HG03280 (cell line): ENCODE measurements around the gene KRIT1.
A peak's percentile ranks its signal among the peaks of the same experiment; 100 is the strongest.
"Not testable (repeated sequence)": the region's sequence is repeated elsewhere in the genome, so short reads cannot be mapped to it uniquely, and the experiment has no call there.

Source experiments
- ATAC-seq: cut with Tn5 transposase; IDR thresholded peaks from one replicate; pipeline ENCODE4 v1.9.1; 2021; ENCODE audit warnings: mild to moderate bottlenecking, moderate library complexity; ENCODE audit not compliant: unreplicated experiment

KRIT1 gene

DNA sequence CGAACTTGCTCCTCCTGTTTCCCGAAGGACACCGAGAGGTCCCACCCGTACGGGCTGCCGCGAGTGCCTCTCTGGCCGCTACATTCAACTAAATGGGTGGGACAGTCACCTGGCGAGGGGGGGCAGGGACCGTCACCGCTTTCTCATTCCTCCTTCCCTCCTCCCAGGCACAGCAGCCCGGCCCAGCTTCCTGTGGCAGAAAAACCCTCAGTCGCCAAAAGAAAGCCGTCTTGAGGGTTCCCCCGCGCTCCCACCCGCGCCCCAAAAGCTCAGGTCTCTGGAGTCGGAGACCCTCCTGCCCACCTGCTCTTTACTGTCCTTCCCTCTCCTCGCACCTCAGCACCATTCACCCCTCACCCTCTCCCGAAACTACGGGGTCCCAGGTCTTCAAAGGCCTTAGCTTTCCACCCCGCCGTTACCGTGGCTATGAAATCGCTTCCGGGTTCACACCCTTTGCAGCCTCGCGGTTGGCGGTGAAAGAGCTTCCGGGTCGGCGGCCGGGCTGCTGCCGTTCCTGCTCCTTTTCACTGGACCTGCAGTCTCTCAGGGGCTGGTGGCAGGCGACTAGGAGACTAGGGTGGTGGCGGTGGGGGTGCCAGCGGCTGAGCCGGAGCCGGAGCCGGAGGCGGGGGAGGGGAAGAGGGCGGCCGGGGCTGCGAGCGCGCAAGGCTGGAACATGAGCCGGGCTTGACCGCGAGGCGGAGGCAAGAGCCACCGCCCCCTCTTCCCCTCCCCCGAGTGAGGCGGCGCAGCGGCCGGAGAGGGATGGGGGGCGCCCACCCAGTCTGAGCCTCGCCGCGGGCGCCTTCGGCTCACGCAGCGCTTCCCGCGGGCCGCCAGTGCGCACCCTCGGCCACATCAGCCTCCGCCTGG, at the start of gene KRIT1, which contains the start of gene ANKIB1:
Gene KRIT1 (minus strand): TSS at position 428 of the 873 bp plus-strand sequence. CDS start 3,779 bp downstream, outside the sequence.
Gene ANKIB1 (plus strand): TSS at position 488 of the 873 bp plus-strand sequence. CDS start 49,005 bp downstream, outside the sequence.
- ATAC-seq: peak; percentile 80

DNA sequence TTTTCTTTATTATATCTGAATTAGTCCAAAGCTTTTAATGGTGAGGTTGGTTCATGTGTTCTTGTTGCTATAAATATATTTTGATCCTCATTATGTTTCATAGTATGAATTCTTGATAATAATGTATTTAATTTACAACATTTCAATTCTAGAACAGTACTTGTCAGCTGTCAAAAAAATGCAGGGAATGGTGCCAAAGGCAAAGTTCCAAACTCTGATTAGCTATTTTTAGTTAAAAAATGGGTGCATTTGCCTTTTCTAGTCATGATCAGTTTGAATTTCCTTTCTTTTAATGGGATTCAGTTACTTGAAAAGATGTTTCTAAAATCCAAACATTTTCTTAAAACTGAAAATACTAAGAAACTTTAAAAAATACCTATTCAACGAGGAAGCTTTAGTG, 49.7 kb upstream of the KRIT1 start:
- no peak for ATAC-seq

DNA sequence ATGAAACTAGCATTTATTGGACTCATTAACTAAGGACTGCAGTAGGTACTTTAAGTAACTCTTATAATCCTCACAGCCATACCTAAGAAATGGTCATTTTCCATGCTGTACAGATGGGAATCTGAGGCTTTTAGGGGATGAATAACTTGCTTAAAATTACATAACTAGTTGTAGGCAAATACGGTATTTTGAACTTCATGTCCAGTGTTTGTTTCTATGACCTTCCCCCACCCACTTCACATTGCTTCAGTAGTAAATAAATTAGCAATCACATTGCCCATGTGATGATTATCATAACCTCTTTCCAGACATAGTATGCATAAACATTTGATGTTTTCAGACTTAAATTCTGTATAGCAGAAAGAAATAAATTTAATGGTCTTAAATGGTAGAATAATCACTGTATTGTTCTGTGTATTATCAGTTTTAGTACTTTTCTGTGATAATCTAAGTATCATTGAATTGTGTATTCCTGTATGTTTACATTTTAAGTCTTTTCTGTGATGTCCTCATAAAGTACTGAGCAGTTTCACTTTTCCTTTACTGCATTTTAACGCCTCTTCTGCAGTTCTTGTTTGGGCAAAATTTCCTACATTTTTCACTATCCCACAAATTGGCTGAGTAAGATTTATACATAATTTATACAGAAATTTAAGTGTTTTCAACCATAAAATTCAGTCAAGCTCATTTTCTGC, 48.3 kb upstream of the KRIT1 start:
- ATAC-seq: no peak

DNA sequence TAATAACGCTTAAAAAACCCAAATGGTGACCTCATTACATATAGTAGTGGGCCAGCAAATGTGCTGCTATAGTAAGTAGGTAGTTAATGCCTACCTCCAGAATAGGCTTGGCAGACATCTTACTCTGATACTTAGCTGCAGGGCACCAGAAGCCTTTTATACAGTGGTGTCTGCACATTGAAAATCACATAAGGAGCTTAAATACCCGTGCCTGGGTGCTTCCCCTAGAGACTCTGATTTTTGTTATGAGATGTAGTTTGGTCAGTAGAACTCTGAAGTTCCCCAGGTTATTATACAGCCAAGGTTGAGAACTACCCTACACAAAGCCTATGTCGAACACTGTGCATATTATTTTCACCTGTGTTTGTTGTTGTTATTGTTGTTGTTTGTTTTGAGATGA, 47.3 kb upstream of the KRIT1 start:
- ATAC-seq: no peak

DNA sequence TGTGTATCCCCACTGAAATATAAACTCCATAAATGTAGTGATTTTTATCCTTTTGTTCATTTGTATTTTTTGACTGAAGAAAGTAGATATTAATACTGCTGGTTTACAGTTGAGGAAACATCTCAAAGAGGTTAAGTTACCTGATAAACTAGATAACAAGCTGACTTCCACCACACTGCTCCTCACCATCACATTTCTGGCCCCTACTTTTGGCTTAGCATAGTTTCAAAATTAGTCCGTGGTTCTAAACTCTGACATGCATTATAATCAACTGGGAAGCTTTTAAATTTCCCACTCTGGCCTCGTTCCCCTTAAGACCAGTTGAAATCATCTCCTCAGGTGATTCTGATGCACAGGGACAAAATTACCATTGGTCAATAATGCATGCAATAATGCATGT, 43.6 kb upstream of the KRIT1 start:
- ATAC-seq: no peak

DNA sequence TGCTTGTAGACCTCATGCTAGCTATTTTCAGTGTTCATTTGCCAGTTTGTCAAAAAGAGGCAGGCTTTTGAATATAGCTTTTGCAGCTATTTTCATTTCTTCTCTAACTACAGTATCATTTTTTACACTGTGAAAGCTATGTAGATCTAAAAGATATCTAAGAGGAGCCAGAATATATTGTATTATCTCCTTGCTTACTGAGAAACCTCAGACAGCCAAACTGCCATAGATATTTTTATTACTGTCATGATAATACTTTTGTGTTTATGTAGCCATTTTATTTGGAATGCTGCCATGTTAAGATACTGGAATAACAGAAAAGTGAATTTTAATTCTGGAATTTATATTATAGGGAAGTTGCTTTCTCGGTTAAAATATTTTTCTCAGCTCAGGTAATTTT, 37.2 kb upstream of the KRIT1 start:
- no peak for ATAC-seq

DNA sequence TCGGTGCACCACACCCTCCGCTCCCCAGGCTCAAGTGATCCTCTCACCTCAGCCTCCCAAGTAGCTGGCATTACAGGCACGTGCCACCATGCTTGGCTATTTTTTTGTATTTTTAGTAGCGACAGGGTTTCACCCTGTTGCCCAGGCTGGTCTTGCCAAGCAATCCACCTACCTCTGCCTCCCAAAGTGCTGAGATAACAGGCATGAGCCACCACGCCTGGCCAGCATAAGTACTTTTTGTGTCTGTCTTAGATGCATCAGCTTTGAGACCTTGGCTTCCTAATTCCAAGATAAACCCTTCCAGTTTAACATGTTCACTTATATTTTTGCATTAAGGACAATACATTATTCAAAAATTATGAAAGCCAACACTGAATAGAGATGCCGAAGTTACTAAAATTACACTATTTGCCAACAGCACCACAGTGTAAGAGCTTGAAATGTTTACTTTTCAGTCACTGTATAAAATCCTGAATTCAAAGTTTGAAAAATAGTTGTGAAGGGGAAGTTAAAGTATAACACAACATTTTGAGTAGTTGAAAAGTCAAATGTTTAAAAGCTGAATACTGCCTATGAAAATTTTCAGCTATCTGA, 36.6 kb upstream of the KRIT1 start:
- ATAC-seq: no peak

DNA sequence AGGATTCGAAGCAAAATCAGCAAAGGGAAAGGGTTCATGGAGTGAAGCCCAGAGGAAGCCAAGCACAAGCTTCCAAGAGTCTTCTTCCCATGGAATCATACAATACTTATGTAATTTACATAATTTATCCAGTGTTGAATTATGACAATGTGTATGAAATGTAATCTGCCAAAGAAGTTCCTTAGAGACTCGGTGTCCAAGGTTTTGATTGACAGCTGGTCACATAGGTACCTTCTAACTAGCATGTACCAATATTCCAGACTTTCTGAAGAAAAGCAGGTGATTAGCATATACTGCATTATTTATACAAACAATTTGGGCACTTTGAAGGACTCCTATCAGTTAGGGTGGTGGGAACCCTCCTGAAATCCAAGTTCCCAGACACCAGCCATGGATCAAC, 35.3 kb upstream of the KRIT1 start:
- ATAC-seq: no peak

DNA sequence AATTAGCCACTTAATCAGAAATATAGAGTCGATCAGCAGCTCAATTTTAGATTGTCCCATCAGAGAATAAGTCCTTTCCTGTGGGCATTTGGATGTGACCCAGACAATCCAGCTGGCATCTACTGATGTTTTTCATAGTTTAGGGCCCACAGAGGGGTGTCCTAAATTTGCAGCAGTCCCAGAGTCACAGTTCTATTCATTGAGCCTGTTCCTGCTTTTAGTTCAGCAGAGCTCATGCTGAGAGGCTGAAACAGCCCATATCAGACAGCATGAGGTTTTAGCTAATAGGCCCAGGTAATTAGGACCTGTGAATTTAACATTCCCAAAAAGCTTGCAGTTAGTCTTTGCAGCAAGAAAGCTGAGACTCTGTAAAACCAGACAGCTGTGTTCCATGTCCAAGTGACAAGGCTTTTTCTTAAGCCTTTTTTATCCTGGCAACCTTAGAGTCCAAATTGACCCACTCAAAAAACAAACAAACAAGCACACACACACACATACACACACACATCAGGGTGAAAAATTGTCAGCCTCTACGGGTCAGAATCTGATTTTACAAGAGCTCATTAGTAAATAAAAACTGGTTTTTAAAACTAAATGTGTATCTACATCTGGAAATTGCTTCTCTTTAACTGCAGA, 33.8 kb upstream of the KRIT1 start:
- ATAC-seq: no peak

DNA sequence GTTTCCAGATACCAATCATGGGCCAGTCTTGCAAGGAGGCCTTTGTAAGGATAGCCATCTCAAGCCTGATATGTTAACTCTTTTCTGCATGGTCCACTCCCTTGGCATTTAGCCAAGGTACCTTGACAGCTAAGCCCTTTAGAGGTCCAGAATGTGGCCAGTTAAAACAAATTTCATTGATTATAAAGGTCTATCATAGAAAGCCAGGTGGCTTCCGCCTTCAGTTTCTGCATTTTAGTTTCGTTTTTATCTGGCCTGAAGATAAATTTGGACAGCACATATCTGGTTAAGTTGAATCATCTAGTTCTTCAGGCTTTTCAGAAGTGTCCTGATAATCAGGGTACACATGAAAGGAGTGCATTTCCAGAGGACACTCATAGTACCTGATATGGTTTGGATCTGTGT, 30.7 kb upstream of the KRIT1 start:
- peak; percentile 72 for ATAC-seq

DNA sequence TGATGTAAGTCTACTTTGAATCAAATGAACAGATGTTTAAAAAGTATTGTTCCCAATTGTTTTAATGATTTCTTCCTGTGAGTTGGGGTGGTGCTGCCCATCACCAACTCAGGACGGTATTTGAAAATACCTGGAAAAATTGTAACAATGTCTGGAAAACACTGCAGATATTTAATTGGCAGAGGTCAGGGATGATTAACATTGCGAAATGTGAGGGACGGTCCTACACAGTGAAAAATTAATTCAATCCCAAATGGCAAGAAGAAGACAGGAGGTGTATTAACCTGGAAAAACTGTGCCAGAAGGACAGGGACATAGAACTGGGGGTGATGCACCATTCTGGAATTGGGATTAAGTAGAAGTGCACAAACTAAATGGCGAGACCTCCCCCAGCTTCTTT, 29.6 kb upstream of the KRIT1 start:
- ATAC-seq: no peak

DNA sequence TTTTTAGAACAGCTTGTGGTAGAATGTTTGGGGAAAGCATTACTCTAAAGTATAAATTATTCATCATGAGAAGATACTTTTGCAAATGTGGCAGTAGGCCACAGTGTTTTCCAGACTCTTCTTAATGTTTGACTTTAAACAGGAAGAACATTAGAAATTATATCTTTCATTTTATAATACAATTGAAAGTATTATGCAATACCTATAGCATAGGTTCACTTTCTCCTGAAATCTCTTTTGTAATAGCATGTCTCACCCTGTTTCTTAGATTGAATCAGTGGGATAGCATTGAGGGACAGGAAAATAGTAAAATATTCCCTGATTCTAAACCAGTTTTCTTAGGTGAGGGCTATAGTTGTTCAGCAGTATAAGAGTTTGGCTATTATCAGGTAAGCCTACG, 23.2 kb upstream of the KRIT1 start:
- ATAC-seq: no peak

DNA sequence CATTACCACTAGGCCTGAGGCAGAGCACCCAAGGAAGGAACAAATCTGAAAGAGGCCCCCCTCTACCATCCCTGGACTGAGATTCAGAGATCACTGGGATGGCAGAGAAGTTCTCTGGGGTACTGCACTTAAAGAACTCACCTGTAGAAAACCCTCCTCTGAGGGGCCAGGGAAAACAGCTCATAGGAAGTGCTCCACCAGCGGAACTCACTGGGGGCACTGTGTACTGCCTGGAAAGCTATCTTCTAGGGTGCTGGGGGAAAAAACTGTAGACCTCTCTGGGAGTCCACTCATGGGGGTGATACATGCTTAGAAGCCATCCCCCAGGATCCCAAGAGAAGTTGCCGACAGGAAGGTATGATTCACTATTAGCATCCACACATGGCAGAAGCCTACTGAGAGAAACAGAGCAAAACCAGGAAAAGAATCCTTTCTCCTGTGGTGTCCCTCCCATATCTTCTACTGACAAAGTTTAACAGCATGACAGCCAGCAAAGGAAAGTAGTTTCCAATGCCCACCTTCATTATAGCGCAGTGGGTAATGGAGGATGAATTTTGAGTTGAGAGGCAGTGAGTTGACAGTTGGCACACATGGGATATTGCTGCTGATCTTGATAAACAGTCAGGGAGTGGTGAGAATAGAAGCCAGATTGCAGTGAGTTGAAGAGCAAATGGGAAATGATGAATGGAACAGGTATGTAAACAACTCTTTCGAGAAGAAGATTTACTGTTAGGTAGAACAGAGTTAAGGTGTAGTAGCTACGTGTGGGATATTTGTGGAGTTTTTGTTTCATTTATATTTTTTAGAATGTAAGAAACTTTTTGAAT, 20.9 kb upstream of the KRIT1 start:
- no peak for ATAC-seq

DNA sequence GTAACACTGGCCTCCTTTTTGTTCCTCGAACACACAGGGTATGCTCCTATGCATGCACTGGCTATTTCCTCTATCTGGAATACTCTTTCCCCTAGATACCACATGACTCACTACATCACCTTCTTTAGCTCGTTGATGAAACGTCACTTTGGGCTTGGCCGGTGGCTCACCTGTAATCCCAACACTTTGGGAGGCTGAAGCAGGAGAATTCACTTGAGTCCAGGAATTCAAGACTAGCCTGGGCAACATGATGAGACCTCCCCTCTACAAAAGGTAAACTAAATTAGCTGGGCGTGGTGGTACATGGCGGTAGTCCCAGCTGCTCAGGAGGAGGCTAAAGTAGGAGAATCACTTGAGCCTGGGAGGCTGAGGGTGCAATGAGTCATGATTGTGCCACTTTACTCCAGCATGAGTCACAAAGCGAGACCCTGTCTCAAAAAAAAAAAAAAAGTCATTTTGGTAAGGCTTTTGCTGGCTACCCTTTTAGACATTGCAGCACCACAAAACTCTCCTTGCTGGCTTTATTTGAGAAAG, 14.6 kb upstream of the KRIT1 start:
- ATAC-seq: no peak

DNA sequence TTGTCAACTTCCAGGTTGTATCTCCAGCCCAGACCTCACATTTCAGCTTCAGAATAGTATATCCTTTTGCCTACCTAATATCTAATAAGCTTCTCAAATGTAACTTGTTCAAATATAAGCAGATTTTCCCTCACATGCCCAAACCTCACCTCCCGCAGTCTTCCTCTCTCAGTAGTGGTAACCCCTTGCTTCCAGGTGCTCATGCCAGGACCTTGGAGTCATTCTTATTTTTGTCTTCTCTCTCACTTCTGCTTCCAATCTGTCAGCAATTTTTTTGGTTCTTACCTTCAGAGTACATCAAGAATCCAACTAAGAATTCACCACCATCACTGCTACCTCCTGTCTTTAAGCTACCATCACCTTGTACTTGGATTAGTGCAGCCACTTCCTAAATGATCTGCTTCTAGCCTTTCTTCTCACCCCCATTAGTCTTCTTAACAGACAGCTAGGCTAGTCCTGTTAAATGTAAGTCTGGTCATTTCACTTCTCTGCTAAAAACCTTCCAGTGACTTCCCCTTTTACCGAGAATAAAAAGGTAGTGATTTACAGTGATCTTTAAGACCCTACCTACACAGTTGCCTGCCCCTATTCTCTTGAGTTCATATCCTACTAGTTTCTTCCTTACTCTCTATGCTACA, 14.0 kb upstream of the KRIT1 start:
- no peak for ATAC-seq

DNA sequence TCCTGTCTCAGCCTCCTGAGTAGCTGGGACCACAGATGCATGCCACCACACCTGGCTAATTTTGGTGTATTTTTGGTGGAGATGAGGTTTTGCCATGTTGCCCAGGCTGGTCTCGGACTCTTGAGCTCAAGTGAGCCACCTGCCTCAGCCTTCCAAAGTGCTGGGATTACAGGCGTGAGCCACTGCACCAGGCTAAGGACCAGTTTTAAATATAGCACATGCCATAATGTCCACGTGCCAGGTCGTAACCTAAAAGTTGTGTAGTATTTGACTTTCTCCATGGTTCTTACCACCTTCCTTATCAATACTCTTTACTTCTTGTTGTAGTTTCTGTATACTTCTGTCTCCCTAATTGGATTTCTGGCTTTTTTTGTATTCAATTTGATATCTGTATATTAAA, 13.3 kb upstream of the KRIT1 start:
- ATAC-seq: no peak

DNA sequence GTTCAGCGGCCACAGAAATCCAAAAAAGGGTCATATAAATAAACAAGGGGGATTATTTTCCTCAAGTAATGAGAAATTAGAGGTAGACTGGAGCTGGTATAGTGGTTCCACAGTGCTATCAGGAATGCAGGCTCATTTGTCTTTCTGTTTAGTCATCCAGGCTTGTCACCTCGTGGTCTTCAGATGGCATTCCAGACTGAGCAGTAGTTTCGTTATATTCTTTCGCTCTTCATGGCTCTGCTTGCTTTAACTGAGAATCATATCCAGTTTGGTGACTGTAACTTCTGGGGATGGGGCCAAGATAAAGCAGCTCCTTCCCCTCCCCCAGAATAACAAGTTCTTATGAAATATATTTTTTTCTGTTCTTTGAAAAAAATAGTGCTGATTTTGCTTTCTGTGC, 9.6 kb upstream of the KRIT1 start:
- ATAC-seq: no peak

DNA sequence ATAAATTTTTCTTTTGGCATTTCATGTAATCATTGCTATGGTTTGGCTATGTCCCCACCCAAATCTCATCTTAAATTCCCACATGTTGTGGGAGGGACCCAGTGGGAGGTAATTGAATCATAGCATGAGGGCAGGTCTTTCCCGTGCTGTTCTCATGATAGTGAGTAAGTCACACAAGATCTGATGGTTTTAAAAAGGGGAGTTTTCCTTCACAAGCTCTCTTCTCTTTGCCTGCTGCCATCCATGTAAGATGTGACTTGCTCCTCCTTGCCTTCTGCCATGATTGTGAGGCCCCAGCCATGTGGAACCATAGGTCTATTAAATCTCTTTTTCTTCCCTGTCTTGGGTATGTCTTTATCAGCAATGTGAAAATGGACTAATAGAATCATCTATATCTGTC, 9.1 kb upstream of the KRIT1 start:
- ATAC-seq: not testable (repeated sequence)

DNA sequence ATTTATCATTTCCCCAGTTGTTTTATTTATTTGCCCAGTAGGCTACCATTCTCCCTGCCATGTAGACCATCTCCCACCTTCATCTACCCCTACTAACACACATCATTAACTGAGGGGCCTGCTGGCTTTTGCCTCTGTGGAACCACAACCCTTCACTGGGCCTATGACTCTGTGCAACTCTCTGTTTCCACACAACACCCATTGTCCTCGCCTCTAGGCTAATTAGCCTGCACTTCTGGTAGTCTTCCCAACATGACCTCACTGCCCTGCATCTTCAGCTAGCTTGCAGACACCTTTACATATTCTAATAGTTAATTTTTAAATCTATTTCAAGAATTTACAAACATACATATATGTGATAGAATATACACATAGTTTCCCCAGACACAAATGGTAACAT, 7.5 kb upstream of the KRIT1 start:
- ATAC-seq: no peak

DNA sequence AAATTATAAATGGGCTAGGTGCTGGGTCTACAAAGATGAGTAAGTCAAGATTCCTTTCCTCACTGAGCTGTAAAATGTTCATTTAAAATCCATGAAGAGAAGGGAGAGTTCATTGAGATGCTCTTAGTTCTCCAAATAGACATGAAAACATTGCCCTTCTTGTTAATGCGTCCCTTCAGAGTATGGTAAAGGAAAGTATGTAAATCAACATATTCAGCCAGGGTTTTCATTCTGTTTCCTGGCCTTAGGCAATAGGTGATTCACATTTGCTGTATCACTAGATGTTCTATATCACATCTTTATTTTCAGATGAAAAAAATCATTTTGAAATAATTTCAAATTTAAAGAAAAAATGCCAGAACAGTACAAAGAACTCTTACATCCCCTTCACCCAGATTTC, 5.5 kb upstream of the KRIT1 start:
- ATAC-seq: no peak
